ENCODE results near the gene ADPRHL1.
"Not testable (repeated sequence)": the region's sequence is repeated elsewhere in the genome, so short reads cannot be mapped to it uniquely, and the experiment has no call there.

ADPRHL1 gene

GRCh38 chr13:113371061-113371460 lies 82.2 kb downstream of the ADPRHL1 start:
- no peak for DNase-seq (ENCODE audit: low read depth in 2 of 2)

- no peak for DNase-seq (ENCODE audit: low read depth in 2 of 2)
These were observed 83.4 kb downstream of the ADPRHL1 start for GRCh38 chr13:113369881-113370280.

- no peak for DNase-seq (ENCODE audit: low read depth in 2 of 2)
These were observed 84.1 kb downstream of the ADPRHL1 start for GRCh38 chr13:113369189-113369588.

GRCh38 chr13:113368353-113368752 lies 84.9 kb downstream of the ADPRHL1 start:
- DNase-seq (ENCODE audit: low read depth in 2 of 2), result not testable (repeated sequence)

GRCh38 chr13:113367771-113368170 lies 85.5 kb downstream of the ADPRHL1 start:
- DNase-seq (ENCODE audit: low read depth in 2 of 2), result no peak

- no peak for DNase-seq (ENCODE audit: low read depth in 2 of 2)
These were observed 86.2 kb downstream of the ADPRHL1 start for GRCh38 chr13:113367020-113367560.

GRCh38 chr13:113365971-113366588 lies 87.2 kb downstream of the ADPRHL1 start:
- no peak for DNase-seq (ENCODE audit: low read depth in 2 of 2)

GRCh38 chr13:113365583-113365970 lies 87.7 kb downstream of the ADPRHL1 start:
- DNase-seq (ENCODE audit: low read depth in 2 of 2), result no peak

GRCh38 chr13:113364901-113365582 lies 88.2 kb downstream of the ADPRHL1 start:
- no peak for DNase-seq (ENCODE audit: low read depth in 2 of 2)

GRCh38 chr13:113364311-113364889 lies 88.9 kb downstream of the ADPRHL1 start:
- no peak for DNase-seq (ENCODE audit: low read depth in 2 of 2)

GRCh38 chr13:113361406-113361805 lies 91.9 kb downstream of the ADPRHL1 start:
- no peak for DNase-seq (ENCODE audit: low read depth in 2 of 2)

GRCh38 chr13:113360446-113360845 lies 92.8 kb downstream of the ADPRHL1 start:
- no peak for DNase-seq (ENCODE audit: low read depth in 2 of 2)

- no peak for DNase-seq (ENCODE audit: low read depth in 2 of 2)
These were observed 93.7 kb downstream of the ADPRHL1 start for GRCh38 chr13:113359571-113359970.

- DNase-seq (ENCODE audit: low read depth in 2 of 2), result no peak
These were observed 94.6 kb downstream of the ADPRHL1 start for GRCh38 chr13:113358653-113359190.

GRCh38 chr13:113357529-113357928 lies 95.8 kb downstream of the ADPRHL1 start:
- no peak for DNase-seq (ENCODE audit: low read depth in 2 of 2)

- no peak for DNase-seq (ENCODE audit: low read depth in 2 of 2)
These were observed 96.7 kb downstream of the ADPRHL1 start for GRCh38 chr13:113356596-113356995.

- DNase-seq (ENCODE audit: low read depth in 2 of 2), result no peak
These were observed 97.7 kb downstream of the ADPRHL1 start for GRCh38 chr13:113355621-113356020.

GRCh38 chr13:113354831-113355610 lies 98.3 kb downstream of the ADPRHL1 start:
- DNase-seq (ENCODE audit: low read depth in 2 of 2), result no peak

- no peak for DNase-seq (ENCODE audit: low read depth in 2 of 2)
These were observed 100.0 kb downstream of the ADPRHL1 start for GRCh38 chr13:113353254-113353653.

GRCh38 chr13:113351514-113352026 lies 101.7 kb downstream of the ADPRHL1 start:
- DNase-seq (ENCODE audit: low read depth in 2 of 2), result no peak

GRCh38 chr13:113350938-113351335 lies 102.4 kb downstream of the ADPRHL1 start:
- no peak for DNase-seq (ENCODE audit: low read depth in 2 of 2)

All from stimulated activated CD8-positive, alpha-beta memory T cell treated with anti-CD3 and anti-CD28 coated beads, Interleukin-15, amount 100 ng/mL, for 4 hours (primary cell).